GM19372 (cell line): ENCODE results near the gene UMODL1.
"Not testable (repeated sequence)": the region's sequence is repeated elsewhere in the genome, so short reads cannot be mapped to it uniquely, and the experiment has no call there.

Experiments used
- ATAC-seq: cut with Tn5 transposase; IDR thresholded peaks from one replicate; pipeline ENCODE4 v1.9.1; 2021; ENCODE audit warnings: mild to moderate bottlenecking, low read depth, moderate library complexity; ENCODE audit not compliant: unreplicated experiment

Gene UMODL1

DNA sequence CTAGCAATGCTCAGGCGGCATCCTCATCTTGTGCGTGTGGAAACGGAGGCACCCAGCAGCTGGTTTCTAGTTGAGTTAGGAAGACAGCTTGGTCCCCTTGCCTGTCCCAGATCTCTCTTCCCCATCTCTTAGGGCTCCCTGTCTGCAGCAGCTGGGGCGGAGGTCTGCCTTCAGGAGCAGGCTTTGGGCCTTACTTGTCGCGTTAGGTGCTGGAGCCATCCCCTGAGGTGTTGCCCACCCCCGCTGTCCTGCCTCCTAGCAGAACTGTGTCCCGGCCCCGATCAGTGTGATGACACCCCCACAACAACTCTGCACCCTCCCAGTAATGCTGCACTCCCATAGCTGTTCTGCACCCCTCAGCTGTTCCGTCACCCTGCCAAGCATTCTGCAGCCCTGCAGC, 40.7 kb downstream of the UMODL1 start:
- ATAC-seq: no peak

DNA sequence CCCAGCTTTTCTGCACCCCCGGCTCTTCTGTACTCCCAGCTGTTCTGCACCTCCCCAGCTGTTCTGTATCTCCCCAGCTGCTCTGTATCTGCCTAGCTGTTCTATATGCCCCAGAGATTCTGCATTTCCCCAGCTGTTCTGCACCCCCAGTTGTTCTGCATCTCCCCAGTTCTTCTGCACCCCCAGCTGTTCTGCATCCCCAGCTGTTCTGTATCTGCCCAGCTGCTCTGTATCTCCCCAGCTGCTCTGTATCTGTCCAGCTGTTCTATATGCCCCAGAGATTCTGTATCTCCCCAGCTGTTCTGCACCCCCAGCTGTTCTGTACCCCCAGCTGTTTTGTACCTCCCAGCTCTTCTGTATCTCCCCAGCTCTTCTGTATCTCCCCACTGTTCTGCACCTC, 41.1 kb downstream of the UMODL1 start:
- no peak for ATAC-seq

DNA sequence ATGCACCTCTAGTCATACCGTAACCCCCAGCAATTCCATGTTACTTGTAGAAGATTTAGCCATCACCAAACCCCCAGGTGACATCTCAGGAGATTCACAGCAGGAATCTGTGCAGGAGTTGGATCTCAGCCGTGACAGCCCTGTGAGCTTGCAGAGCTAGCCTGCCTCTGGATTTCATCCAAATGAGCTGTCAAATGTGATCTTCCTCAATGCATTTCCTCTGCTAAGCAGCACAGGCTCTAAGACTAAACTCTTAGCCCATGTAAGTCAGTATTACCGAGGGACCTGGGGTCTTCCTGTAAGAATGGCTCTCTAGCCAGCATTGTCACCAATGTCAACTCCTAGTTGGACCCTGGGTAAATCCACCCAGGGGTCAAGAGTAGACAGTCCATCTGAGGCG, 41.7 kb downstream of the UMODL1 start:
- ATAC-seq: no peak

DNA sequence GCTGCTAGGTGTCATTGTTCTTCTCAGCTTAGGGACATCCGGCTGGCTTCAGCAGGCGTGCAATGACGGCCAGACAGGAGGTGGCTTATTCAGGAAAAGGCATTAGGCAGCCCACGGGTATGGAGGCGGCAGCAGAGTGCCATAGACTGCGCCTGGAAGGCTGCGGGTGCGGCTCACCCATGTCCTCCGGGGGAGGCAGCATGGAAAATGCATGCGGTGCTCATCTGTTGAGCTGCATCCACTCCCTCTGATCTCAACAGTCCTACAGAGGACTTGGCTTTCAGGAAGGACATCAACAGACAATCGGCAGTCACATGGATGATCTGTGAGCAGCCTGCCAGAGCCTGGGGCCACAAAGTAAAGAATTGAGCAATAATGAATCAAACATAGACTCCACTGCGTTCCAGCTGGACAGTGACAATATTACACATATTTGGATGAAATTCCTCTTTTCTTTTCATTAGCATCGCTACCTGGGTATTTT, 42.9 kb downstream of the UMODL1 start:
- ATAC-seq: no peak

DNA sequence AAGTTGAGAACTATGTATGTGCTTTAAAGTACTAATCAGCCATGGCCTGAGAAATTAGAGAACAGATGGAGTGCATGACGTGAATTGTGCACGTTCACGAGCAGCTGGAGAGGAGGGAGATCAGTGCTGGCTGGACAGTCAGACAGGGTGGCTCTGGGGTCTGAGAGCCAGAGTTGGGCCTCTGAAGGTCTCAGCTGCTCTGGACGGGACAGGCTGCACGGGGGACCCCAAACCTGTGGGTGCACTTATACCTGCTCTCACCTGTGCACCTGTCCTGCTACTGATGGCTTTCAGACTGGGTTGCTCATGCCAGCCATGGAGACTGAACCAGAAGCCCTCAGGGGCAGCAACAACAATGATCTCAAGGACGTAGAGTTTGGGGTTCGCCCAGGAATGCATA, 43.5 kb downstream of the UMODL1 start:
- ATAC-seq: no peak

DNA sequence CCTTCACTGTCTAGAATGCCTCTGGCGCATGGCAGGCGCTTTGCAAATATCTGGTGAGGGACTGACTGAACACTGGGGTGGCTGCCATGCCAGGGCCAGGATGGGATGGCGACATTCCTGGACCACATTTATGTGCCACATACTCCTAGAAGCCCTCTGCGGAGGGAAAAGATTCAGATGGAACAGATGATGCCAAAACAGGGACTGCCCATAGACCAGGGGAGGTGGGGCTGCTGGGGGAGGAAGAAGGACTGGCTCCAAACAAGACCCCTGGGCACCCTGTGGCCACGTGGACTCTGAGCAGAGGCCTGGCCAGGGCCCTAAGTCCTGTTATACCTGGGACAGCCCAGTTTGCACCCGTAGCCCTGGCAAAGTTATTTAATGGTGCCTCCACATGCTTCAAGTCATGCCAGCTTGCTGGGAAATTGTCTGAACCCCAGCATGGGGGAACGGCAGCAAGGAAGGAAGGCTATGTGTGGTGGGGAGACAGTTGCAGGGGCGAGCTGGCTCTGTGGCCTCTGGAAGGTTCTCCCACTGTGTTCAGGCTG, 44.1 kb downstream of the UMODL1 start:
- ATAC-seq: no peak

DNA sequence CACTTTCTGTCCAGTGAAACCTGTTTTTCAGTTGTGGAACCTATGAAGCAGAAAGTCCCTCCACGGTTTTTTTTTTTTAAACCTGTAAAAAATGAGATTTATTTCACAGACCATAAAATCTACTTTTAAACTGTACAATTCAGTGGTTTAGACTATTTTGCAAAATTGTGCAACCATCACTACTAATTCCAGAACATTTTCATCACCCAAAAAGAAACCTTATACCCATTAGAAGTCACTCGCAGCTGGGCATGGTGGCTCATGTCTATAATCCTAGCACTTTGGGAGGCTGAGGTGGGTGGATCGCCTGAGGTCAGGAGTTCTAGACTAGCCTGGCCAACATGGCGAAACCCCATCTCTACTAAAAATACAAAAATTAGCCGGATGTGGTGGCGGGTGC, 45.4 kb downstream of the UMODL1 start:
- ATAC-seq: not testable (repeated sequence)

DNA sequence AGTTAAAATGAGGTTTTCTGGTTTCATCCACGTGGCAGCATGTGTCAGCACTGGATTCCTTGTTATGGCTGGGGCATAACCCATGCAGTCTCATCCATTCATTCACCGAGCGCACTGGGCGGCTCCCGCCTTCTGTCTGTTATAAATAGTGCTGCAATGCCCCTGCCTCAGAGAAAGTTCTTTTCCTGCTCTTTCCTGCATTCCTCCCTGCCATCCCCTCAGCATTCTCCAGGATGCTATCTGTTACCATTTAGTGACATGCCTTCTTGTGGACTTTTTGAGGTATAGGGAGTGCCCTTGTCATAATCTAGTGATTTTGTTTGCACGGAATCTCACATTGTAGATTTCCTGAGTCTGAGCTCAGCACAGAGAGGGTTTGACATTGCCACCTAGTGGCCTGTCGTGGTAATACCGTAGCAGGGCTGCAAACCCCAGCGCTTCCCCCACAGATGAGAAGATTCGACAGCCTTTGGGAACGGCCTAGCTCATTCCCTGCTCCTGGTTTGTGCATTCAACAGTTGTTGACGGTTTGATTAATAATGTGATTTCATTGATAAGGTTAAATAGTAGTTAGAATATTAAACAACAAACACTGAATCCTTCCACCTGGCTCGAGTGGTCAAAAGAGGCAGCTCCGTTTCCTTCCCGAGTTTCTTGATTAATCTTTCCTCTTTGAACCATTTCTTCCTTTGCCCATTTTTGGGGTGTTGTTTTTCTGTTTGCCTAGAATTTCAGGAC, 46.3 kb downstream of the UMODL1 start:
- ATAC-seq: peak; percentile 63

DNA sequence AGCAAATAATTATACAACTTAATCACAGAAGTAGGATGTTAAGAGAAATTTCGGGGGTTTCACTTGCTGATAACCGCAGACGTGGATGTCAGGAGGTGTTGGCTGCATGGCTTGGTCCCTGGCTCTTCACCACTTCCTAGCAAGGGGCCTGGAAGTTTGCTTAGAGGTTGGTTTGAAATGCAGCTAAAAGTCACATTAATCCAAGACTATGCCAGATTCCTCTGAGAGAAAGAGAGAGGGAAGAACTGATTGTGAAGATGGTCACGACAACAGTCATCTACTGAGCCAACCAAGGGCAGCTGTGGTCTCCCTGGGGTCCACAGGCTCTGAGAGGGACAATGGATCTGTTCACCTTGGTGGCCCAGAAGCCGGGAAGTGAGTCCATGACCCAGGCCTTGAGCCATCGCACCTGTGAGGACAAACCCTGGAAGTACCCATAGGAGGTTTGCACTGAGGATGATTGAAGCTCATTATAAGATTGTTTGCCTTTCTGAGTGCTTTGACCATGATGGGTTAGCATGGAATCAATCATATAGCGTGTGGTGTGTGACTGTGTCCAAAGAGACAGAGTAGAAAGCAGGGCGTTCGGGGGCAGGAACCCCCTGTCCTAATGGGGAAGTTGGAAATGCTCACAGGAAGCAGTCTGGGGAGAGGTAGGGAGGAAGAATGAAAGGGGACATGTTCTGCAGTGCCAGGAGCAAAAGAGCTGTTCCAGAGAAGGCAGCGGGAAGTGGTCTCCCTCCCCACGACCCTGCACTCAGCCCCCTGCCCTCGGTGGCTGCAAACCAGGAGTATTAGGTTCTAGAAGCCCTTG, 47.1 kb downstream of the UMODL1 start:
- ATAC-seq: no peak

DNA sequence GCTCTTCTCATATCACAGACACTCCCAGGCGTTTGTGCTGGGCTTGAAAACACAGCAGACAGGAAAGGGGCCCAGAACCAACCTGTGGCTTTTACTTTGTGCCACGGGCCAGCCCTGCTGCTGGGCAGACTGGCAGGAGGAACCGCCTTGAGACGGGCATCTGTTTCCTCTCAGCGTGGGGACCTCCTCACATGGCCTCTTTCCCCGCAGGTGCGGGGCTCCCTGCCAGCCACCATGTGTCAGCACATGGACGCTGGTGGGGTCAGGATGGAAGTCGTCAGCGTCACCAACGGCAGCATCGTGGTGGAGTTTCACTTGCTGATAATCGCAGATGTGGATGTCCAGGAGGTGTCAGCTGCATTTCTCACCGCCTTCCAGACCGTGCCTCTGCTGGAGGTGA, 47.8 kb downstream of the UMODL1 start:
- no peak for ATAC-seq

DNA sequence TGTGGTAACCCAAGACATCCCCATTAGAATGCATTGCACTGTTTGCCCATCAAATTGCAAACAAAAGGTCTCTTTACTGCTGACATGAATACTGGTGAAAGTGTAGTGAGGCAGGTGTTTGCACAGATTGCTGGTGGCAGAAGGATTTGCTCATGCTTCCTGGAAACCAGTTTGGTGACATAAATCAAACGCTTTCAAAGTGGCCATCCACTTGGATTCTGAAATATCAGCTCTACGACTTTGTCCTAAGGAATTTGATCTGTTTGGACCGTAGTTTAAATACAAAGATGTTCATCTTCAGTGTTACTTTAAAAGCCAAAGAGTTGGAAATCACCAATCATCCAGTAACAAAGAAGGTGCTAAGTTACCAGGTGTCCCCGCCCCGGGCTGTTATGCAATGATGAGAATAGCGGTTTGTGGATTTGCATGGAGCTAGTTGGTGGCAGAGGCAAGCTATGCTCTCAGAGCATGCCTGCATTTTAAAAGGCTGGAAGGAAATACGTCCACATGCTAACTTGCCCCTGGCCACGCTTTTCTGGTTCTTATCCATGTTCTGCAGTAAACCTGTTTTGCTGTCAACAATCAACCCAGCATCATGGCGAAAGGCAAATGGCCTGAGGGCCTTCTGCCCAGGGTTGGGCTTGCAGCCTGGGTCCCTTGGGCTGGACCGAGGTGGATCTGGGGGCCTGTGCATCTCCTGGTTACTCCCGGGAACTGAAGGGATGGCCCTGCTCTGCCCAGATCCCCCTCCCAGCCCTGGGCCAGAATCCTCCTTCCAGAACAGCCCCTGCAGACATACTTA, 49.2 kb downstream of the UMODL1 start:
- no peak for ATAC-seq

DNA sequence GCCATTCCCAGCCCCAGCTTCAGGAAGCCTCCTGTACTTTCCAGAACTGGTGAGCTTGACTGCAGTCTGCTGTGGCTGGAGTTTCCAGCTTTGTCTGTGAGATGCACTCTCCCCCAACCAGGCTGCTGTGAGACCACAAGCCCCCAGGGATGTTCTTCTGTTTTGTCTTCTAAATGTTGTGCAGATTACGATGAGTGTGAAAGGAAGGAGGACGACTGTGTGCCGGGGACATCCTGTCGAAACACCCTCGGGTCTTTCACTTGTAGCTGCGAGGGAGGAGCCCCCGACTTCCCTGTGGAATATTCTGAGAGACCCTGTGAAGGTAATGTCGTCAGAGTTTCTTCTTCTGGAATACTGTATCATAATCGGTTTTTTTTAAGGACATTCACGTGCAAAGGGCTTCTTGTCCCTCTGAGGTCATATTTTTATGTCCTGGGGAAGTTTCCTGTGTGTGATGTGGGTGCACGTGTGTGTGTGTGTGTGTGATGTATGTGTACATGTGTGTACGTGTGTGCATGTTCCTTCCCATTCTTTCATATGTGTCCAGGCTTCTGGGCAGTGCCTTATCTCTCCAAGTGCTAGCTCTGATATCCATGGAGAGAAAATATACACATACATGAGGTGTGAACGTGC, 49.9 kb downstream of the UMODL1 start:
- ATAC-seq: no peak

DNA sequence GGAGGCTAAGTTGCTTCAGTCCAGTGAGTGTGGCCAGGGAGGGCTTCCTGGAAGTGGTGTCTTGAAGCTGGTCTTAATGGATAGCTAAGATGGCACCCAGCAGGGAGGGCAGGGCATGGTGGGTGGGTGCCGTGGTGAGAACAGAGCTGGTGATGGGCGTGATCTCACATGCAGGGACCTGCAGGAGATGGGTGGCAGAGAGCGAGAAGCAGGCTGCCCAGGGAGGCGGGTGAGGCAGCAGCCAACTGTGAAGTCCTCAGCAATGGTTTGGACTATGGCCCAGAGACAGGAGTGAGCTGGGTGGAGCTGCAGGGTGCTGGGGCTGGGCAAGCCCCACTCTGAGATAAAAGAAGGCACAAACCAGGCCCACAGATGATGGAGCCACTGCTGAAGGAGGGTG, 50.7 kb downstream of the UMODL1 start:
- ATAC-seq: no peak

DNA sequence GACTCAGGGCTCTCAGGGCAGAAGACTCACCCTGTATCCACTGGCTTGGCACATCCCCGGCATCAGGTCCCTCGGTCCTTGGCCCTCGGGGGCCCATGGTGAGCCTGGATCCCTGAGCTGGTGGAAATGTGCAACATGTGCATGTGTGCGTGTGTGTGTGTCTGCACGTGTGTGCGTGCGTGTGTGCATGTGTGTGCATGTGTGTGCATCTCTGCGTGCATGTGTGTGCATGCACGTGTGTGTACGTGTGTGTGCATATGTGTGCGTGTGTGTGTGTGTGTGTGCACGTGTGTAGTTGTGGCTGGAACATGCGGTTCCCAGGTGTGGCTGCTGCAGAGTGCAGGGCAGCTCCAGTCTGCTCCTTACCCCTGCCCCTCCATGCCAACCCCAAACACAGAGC, 51.3 kb downstream of the UMODL1 start:
- ATAC-seq: no peak

DNA sequence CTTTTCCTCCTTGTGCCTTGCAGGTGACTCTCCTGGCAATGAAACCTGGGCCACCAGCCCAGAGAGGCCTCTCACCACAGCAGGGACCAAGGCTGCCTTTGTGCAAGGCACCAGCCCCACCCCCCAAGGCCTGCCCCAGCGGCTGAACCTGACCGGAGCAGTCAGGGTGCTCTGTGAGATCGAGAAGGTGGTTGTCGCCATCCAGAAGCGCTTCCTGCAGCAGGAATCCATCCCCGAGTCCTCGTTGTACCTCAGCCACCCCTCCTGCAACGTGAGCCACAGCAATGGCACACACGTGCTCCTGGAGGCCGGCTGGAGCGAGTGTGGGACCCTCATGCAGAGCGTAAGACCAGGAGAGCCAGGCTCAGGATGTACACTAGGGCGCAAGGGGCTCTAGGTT, 51.7 kb downstream of the UMODL1 start:
- ATAC-seq: no peak

DNA sequence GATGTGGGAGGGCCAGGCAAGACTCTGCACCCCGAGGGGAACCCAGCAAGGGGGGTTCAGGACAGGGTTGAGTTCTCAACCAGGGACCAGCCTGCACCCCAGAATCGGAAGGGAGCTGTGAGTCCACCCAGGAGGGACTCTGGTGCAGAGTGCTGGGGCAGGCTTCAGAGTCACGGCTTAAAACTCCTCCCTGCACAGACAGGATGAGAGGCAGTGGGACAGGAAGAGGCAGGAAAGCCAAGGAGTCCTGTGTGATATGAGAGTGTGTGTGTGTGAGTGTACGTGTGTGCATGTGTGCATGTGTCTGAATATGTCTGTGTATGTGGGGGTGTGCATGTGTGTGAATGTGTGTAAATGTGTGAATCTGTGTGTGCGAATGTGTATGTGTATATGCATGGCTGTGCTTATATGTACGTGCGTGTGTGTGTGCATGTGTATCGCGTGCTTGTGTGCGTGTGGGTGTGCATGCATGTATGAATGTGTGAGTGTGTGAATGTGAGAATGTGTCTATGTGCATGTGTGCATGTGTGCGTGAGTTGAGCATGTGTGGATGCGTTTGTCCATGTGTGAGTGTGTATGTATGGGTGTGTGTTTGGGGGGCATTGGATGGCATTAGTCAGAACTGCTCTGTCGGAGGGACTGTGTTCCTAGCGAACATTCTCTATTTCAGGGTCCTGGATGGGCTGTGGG, 52.2 kb downstream of the UMODL1 start:
- ATAC-seq: no peak

DNA sequence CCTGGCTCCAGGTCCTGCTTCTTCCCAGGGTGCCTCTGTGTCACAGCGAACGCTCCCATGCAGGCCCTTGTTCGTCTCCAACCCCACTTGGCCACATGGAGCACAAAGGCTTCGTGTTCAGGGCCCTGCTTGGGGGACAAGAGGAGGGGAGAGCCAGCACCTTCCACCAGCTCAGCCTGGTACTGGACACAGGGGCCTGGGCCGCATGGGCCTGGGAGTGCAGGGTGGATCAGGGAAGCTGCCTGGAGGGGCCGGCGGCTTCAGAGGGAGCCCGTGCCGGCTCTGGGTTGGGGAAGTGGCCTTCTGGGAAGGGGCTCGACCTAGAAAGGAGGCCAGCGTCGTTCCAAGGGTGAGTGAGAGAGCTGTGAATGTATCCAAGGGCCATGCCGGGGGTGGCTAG, 53.0 kb downstream of the UMODL1 start:
- no peak for ATAC-seq

DNA sequence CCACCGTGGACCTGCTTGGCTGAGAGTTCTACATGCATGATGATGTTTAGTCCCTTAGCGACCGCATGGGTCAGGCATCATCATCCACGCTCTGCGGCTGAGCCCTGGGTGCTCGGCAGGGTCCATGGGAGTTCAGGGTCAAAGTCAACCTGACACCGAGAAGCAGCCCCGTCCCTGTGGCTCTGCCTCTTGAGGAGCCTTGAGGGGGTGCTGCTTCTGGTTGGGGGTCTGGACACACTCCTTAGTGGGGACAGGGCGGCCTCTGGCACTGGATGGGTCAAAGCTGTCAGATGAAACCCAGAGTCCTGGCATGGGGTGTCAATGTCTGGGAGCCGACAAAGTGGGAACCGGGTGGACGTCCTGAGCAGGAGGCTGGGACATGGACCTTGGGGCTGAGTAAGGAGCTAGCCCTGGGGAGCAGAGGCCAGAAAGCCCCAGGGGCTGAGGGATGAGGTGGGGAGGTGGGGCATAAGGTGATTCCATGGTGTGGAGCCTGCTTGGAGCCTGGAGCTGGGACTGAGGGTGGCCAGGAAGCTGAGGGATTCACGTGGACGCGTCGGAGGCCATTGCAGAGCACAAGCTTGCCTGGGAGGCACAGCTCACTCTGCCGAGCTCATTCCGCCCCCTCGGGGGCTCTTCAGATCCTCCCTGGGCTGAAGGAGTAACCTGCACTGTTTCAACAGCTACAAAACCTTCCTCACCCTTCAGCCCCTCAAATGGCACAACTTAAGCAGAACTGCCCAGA, 53.9 kb downstream of the UMODL1 start:
- ATAC-seq: no peak
